GM04504 (cell line): ENCODE measurements around the gene INTS4.
"Not testable (repeated sequence)": the region's sequence is repeated elsewhere in the genome, so short reads cannot be mapped to it uniquely, and the experiment has no call there.

Experiments
- DNase-seq: peaks from one replicate; pipeline ENCODE4 v3.0.0-alpha.2; 2012; ENCODE audit warnings: low read depth

INTS4 gene

DNA sequence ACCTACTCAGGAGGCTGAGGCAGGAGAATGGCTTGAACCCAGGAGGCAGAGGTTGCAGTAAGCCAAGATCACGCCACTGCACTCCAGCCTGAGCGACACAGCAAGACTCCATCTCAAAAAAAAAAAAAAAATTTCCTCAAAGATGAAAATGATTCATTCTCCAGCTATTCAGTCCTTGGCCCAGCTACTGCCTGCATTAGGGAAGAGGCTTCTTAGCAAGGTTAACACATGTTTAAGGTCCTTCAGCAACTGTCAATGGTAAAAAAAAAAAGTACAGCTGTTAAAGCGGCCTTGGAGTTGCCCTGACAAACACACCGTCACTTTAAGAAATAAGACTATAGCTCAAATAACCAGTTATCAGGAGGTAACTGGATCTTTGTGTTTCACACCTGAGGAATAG, 116.2 kb downstream of the INTS4 start:
- peak; percentile 76 for DNase-seq

GRCh38 chr11:77876045-77876444, 118.4 kb downstream of the INTS4 start:
- DNase-seq = no peak

DNA sequence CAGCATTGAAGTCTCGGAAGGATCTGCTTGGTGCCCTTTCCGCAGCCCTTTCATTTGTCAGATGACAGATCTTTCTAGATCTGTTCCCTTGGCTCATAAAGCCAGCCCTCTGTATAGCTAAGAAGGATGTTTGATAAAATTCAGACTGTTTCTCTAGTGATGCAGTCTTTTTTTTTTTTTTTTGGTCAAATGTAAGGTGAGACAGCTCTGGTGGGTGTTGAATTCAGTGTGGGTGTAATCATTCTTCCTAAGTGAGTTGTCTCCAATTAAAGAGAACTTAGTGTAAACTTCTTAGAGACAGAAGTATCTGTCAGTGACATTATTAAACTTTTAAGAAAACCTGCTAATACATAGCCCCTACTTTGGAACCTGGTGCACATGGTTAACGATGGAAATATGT, 120.3 kb downstream of the INTS4 start:
- no peak for DNase-seq

DNA sequence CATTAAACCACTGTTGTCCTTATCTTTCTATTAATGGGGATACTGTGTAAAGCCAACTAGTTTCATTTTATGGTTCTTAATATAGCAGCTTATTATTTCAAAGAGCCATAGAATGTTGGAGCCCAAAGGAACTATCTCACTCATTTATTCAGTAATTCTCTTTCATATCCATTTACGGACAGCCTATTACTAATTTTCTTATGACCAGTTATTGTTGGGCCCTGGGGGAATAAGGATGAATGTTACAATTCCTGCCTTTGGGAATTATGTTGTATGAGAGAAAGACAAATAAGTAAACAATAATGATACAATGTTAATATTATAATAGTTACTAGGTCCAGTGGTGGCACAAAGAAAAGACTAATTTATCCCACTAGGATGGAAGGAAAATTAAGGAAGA, 121.1 kb downstream of the INTS4 start:
- DNase-seq = no peak

DNA sequence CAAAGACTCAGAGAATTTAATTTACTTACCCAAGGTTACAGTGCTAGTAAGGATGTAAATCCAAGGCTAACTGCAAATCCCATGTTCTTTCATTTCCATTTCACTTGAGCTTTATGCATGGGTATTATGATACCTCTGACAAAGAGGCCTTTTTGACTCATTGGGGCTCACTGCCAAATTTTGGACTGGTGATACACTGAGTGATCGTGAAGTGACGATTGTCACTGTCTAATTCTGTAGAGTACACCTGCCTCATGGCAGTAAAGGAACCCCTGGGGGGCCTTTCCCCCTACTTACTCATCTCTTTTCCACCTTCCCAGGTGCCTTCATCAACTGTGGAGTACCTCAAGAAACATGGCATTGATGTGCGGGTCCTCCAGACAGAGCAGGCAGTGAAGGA, 122.6 kb downstream of the INTS4 start:
- no peak for DNase-seq

- DNase-seq = no peak
Measured at GRCh38 chr11:77868744-77869143, 125.7 kb downstream of the INTS4 start.

GRCh38 chr11:77866336-77866735, 128.1 kb downstream of the INTS4 start:
- no peak for DNase-seq

DNA sequence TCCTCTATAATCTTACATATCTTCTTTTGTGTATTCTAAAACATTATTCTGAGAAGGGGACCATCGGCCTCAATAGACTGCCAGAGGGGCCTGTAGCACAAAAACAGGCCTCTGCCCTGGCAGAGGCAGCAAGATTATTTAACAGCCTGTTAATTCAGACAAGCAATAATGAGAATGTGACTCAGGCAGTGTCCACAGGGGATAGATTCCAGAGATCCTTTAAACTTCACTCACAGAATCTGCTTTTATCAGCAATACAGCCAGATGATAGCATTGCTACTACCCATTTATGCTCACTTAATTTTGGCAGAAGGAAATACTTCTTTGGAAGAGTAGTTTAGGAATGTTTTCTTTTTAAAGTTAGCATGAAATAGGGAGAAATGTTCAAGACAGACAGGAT, 128.7 kb downstream of the INTS4 start:
- DNase-seq = no peak

- DNase-seq = not testable (repeated sequence)
Measured at GRCh38 chr11:77861444-77861843, 133.0 kb downstream of the INTS4 start.

DNA sequence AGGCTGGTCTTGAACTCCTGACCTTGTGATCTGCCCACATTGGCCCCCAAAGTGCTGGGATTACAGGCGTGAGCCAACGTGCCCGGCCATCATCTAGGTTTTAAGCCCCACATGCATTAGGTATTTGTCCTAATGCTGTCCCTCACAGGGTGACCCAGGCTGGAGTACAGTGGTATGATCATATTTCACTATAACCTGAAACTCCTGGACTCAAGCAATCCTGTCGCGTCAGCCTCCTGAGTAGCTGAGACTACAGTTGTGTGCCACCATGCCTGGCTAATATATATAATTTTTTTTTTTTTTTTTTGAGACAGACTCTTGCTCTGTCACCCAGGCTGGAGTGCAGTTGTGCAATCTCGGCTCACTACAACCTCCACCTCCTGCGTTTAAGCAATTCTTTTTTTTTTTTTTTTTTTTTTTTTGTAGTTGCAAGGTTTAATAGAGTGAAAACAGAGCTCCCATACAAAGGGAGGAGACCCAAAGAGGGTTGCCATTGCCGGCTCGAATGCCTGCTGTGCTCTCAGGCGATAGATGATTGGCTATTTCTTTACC, 136.5 kb downstream of the INTS4 start:
- not testable (repeated sequence) for DNase-seq

DNA sequence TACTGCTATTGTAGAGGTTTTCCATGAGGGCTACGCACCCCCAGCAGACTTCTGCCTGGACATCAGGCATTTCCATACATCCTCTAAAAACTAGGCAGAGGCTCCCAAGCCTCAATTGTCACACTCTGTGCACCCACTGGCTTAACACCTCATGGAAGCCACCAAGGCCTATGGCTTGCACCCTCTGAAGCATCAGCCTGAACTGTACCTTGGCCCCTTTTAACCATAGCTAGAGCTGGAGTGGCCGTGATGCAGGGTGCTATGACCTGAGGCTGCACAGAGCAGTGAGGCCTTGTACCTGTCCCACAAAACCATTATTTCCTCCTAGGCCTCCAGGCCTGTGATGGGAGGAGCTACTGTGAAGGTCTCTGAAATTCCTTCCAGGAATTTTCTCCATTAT, 139.6 kb downstream of the INTS4 start:
- no peak for DNase-seq

DNA sequence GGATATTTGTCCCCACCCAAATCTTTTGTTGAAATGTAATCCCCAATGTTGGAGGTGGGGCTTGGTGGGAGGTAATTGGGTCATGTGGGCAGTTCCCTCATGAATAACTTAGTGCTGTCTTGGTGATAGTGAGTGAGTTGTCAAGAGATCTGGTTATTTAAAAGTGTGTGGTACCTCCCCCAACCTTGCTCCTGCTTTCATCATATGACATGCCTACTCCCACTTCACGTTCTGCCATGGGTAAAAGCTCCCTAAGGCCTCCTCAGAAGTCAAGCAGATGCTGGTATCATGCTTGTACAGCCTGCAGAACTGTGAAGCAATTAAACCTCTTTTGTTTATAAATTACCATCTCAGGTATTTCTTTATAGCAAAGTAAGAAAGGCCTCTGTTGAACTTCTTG, 143.0 kb downstream of the INTS4 start:
- DNase-seq = no peak

GRCh38 chr11:77843700-77844099, 150.8 kb downstream of the INTS4 start:
- DNase-seq = not testable (repeated sequence)

DNA sequence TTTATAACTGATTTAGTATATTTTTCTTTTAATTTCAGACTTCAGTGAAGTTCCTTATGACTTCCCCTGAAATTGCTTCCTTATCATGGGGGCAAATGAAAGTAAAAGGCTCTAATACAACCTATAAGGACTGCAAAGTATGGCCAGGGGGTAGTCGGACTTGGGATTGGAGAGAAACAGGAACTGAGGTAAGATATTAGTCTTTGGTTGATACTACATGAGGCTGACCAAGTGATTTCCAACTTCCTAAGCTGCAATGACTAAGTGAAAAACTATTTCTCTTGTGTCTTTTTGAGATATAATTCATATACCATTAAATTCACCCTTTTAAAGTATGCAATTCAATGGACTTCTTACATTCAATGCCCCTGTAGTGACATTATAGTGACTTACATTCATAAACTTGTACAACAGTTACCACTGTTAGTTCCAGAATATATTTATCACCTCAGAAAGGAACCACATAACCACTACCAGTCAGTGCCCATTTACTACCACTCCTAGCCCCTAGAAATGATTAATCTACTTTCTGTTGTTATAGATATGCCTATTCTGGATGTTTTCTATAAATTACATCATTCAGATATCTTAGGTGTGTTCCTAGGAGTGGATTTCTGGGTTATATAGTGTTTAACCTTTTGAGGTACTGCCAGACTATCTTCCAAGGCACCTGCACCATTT, 151.9 kb downstream of the INTS4 start:
- no peak for DNase-seq

DNA sequence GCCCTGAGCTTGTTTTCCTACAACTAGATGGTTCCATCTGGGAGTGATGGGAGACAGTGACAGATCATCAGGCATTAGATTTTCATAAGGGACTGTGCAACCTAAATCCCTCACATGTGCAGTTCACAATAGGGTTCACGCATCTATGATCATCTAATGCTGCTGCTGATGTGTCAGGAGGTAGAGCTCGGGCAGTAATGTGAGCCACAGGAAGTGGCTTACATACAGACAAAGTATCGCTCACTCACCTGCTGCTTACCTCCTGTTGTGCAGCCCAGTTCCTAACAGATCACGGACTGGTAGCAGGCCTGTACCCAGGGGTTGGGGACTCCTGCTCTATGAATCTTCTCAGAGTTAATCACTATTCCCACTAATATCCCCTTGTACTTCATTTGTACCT, 161.2 kb downstream of the INTS4 start:
- DNase-seq = no peak

GRCh38 chr11:77828926-77829325, 165.5 kb downstream of the INTS4 start:
- DNase-seq = no peak
